ENCODE measurements around the gene ERBB2. TPM values are rescaled to one million over a fixed set of nuclear protein-coding genes. Genes with fewer than 3 reads are reported as not detected.

Gene ERBB2
- total and polyA plus RNA-seq, 2 of the 13 experiments (the other 11 are each of a cell fraction or from before 2014, with no cell fraction given), result 57.7 to 64.1 TPM

- TF ChIP-seq ZNF326 (CRISPR knock-in tag; IDR thresholded peaks at IDR 0.05; ENCODE audit: borderline replicate concordance), result no peak
- TF ChIP-seq ZFY (CRISPR knock-in tag; IDR thresholded peaks at IDR 0.05), result peak; percentile 75
- peak; percentile 87 for TF ChIP-seq TARDBP (CRISPR knock-in tag; IDR thresholded peaks at IDR 0.05)
- no peak; the same call in 1 of the 2 replicates for TF ChIP-seq HNF4G (IDR thresholded peaks at IDR 0.05; ENCODE audit: borderline replicate concordance, low read depth, low read length)
- 0 out of 2 replicates have a peak, but pooled peaks have one; percentile 28 for TF ChIP-seq HNF4G (CRISPR knock-in tag; IDR thresholded peaks at IDR 0.05; ENCODE audit: borderline replicate concordance, low read depth)
- 0 out of 2 replicates have a peak, but pooled peaks have one; percentile 31 for TF ChIP-seq ZNF556 (CRISPR knock-in tag; IDR thresholded peaks at IDR 0.05; ENCODE audit: borderline replicate concordance)
- TF ChIP-seq, protein P1, sequence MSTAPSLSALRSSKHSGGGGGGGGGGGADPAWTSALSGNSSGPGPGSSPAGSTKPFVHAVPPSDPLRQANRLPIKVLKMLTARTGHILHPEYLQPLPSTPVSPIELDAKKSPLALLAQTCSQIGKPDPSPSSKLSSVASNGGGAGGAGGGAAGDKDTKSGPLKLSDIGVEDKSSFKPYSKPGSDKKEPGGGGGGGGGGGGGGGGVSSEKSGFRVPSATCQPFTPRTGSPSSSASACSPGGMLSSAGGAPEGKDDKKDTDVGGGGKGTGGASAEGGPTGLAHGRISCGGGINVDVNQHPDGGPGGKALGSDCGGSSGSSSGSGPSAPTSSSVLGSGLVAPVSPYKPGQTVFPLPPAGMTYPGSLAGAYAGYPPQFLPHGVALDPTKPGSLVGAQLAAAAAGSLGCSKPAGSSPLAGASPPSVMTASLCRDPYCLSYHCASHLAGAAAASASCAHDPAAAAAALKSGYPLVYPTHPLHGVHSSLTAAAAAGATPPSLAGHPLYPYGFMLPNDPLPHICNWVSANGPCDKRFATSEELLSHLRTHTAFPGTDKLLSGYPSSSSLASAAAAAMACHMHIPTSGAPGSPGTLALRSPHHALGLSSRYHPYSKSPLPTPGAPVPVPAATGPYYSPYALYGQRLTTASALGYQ (CRISPR knock-in tag; IDR thresholded peaks at IDR 0.05), result no peak
- TF ChIP-seq FOXA1 (IDR thresholded peaks at IDR 0.05), result no peak
- peak; percentile 60 for TF ChIP-seq FOXA1 (CRISPR knock-in tag; IDR thresholded peaks at IDR 0.05)
- no peak for TF ChIP-seq ZNF577 (CRISPR knock-in tag; IDR thresholded peaks at IDR 0.05; ENCODE audit: borderline replicate concordance, low read depth)
- TF ChIP-seq ZNF770 (CRISPR knock-in tag; IDR thresholded peaks at IDR 0.05), result no peak
- peak; percentile 84 for TF ChIP-seq ELF1 (CRISPR knock-in tag; IDR thresholded peaks at IDR 0.05)
- 0 out of 2 replicates have a peak, but pooled peaks have one; percentile 28 for TF ChIP-seq HOXA3 (CRISPR knock-in tag; IDR thresholded peaks at IDR 0.05)
- peak; percentile 46; the same call in 1 of the 2 replicates for TF ChIP-seq NFKBIZ (CRISPR knock-in tag; IDR thresholded peaks at IDR 0.05)
- TF ChIP-seq ZNF414 (CRISPR knock-in tag; IDR thresholded peaks at IDR 0.05), result no peak
- peak; percentile 10; the same call in 1 of the 2 replicates for TF ChIP-seq ZMYM4 (CRISPR knock-in tag; IDR thresholded peaks at IDR 0.05)
- peak; percentile 75; the same call in 1 of the 2 replicates for TF ChIP-seq ERF (CRISPR knock-in tag; IDR thresholded peaks at IDR 0.05)
- TF ChIP-seq HOXA5 (CRISPR knock-in tag; IDR thresholded peaks at IDR 0.05), result 0 out of 2 replicates have a peak, but pooled peaks have one; percentile 43
- TF ChIP-seq, protein P2, sequence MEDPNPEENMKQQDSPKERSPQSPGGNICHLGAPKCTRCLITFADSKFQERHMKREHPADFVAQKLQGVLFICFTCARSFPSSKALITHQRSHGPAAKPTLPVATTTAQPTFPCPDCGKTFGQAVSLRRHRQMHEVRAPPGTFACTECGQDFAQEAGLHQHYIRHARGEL (CRISPR knock-in tag; IDR thresholded peaks at IDR 0.05), result no peak
- TF ChIP-seq CENPT (CRISPR knock-in tag; IDR thresholded peaks at IDR 0.05; ENCODE audit: low read depth), result no peak
- TF ChIP-seq PATZ1 (CRISPR knock-in tag; IDR thresholded peaks at IDR 0.05), result peak; percentile 93
- TF ChIP-seq ZBTB20 (CRISPR knock-in tag; IDR thresholded peaks at IDR 0.05; ENCODE audit: borderline replicate concordance, low read depth), result 0 out of 2 replicates have a peak, but pooled peaks have one; percentile 30
- peak; percentile 94; the same call in 1 of the 2 replicates for TF ChIP-seq ZNF605 (CRISPR knock-in tag; IDR thresholded peaks at IDR 0.05)
- TF ChIP-seq IRF2 (CRISPR knock-in tag; IDR thresholded peaks at IDR 0.05), result peak; percentile 44; the same call in 1 of the 2 replicates
Measured at GRCh38 chr17:39674702-39675389, 25.0 kb upstream of the ERBB2 start (continued).
